ENCODE data around the gene FAM200C.
A peak's percentile ranks its signal among the peaks of the same experiment; 100 is the strongest.
"Not testable (repeated sequence)": the region's sequence is repeated elsewhere in the genome, so short reads cannot be mapped to it uniquely, and the experiment has no call there.

The FAM200C gene

DNA sequence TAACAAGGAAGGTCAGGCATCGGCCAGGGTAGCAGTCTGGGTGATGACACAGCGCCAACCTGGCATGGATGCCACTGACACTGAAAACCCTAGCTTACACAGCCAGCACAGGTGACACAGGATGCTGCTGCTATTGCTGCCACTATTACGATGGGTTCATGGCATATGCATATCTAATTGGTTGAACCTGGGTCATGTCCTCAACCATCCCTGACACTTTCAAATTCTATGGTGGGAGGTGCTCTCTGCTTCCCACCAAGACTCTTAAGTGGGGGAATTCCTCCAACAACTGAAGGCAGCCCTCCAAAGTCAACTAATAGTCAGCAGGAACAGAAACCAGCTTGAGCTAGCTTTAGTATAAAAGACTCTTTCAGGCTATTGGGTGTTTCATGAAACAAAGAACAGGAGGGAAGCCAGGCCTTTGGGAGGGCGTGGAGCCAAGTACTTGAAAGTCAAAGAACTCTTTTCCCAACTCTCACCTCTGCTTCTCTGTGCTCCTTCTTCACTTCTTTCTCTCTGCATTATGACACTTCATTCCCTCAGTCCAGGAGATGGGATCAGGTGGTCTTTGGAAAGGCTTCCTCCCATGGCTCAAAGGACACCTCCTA lies 43.1 kb upstream of the FAM200C start:
- TF ChIP-seq, protein P1, sequence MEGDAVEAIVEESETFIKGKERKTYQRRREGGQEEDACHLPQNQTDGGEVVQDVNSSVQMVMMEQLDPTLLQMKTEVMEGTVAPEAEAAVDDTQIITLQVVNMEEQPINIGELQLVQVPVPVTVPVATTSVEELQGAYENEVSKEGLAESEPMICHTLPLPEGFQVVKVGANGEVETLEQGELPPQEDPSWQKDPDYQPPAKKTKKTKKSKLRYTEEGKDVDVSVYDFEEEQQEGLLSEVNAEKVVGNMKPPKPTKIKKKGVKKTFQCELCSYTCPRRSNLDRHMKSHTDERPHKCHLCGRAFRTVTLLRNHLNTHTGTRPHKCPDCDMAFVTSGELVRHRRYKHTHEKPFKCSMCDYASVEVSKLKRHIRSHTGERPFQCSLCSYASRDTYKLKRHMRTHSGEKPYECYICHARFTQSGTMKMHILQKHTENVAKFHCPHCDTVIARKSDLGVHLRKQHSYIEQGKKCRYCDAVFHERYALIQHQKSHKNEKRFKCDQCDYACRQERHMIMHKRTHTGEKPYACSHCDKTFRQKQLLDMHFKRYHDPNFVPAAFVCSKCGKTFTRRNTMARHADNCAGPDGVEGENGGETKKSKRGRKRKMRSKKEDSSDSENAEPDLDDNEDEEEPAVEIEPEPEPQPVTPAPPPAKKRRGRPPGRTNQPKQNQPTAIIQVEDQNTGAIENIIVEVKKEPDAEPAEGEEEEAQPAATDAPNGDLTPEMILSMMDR (IDR thresholded peaks at IDR 0.05; ENCODE audit: low read length, missing control alignments): no peak
- no peak overlapping the region for H3K4me3 ChIP-seq (replicated peaks; ENCODE audit: low read depth, low read length)
- DNase-seq (ENCODE audit: low read depth): peak; percentile 26

DNA sequence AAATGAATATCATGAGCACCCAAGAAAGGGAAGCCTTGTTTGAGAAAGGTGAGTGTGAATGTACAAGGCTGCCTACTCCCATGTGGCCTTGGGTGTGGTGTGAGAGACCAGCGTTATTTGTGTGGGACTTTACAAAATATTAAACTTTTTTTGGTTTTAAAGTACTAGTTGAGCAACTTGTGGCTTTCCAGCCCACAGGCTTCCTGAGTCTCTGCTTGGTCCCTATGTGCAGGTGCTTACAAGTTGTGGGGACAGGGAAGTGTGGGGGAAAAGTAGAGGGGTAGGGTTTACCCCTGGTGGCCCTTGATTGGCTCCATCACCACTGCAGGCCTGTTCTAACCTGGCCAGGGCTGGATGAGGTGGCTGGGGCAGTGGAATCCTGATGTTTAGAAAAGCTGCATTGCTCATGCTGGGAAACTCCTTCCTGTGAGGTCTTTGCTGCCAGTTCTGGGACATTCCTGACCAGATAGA lies 41.5 kb upstream of the FAM200C start:
- no peak for DNase-seq (ENCODE audit: low read depth)
- H3K4me3 ChIP-seq (replicated peaks; ENCODE audit: low read depth, low read length): no peak overlapping the region
- TF ChIP-seq, protein P1 (IDR thresholded peaks at IDR 0.05; ENCODE audit: low read length, missing control alignments): no peak

DNA sequence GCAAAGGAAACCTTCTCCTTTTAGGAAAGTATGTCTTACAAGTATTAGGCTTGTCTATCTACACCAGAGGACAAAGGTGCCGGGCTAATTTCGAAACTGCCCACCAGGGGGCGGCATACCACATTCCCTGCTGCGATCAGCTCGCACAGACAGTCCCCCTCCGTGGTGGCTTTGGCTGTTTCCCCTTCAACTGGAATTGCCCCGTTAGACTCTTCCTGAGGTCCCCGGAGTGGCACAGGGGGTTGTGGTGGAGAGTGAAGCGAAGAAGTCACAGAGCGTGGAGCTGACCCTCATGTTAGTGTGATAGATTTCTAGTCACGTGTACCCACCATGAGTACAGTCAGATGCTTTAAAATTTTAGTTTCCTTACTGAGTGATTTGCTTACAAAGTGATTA lies 39.3 kb upstream of the FAM200C start:
- DNase-seq (ENCODE audit: low read depth): peak; percentile 82
- TF ChIP-seq, protein P1 (IDR thresholded peaks at IDR 0.05; ENCODE audit: low read length, missing control alignments): peak; percentile 91
- H3K4me3 ChIP-seq (replicated peaks; ENCODE audit: low read depth, low read length): peak overlapping the region; percentile 51

DNA sequence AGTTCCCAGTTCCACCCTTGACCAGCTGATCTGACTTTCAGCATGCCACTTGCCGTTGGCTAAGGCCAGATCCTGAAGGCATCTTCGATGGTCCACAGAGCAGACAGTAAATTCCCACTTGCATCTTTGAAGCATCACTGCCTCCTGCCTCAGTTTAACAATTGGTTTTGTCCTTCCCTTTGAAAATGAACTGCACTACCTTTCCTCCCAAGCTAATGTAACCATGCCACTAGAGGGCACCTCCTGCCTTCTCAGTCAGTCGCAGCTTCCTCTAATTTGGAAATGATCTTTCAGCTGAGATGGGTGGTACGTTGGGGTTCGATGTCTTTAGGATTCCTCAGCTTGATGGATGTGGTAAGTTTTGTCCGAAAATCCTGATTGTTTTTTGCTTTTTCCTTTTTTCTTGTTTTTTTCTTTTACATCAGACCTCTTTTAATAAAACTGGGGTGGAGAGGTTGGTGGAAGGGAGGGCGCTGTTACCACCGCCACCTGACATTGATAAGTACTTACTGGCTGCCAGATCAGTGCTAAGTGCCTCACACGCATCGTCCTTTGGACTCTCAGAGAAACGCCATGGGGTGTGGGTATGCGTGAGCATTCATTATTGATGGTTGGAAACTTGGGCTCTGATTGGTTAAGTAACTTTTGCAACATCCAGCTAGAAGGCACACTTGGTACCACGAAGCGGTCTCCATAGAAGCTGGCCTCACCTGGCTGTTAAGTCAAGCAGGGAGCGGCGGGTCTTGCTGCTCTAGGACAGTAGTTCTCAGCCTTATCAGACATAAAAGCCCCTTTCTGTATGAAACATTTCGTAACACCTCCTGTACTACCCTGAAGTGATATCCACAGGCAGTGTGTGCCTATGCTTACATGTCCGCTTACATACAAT lies 38.7 kb upstream of the FAM200C start:
- H3K4me3 ChIP-seq (replicated peaks; ENCODE audit: low read depth, low read length): peak overlapping the region; percentile 51
- TF ChIP-seq, protein P1 (IDR thresholded peaks at IDR 0.05; ENCODE audit: low read length, missing control alignments): peak; percentile 98
- peak; percentile 80 for DNase-seq (ENCODE audit: low read depth)

DNA sequence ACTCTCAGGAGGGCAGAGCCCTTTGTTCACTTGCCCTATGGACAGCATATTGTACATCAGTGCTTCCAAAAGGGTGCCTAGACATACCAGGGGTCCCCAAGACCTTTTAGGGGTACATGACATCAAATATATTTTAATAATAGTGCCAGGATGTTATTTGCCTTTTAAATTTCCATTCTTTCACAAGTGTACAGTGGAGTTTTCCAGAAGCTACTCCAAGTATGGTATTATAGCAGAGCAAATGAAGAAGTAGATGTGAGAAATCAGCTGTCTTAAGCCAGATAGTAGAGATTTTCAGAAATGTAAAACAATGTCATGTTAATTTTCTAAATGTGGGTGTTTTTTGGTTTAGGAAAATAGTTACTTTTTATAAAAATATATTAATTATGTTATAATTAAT lies 37.4 kb upstream of the FAM200C start:
- TF ChIP-seq, protein P1 (IDR thresholded peaks at IDR 0.05; ENCODE audit: low read length, missing control alignments): no peak
- H3K4me3 ChIP-seq (replicated peaks; ENCODE audit: low read depth, low read length): no peak overlapping the region
- no peak for DNase-seq (ENCODE audit: low read depth)

DNA sequence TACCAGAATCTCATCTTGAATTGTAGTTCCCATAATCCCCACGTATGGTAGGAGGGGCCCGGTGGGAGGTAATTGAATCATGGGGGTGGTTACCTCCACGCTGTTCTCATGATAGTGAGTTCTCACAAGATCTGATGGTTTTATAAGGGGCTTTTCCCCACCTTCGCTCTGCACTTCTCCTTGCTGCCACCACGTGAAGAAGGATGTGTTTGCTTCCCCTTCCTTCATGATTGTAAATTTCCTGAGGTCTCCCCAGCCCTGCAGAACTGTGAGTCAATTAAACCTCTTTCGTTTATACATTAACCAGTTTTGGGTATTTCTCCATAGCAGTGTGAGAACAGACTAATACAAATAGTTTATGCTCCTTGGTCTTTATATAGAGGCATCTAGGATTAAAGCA lies 36.8 kb upstream of the FAM200C start:
- DNase-seq (ENCODE audit: low read depth); H3K4me3 ChIP-seq (replicated peaks; ENCODE audit: low read depth, low read length): not testable (repeated sequence)

DNA sequence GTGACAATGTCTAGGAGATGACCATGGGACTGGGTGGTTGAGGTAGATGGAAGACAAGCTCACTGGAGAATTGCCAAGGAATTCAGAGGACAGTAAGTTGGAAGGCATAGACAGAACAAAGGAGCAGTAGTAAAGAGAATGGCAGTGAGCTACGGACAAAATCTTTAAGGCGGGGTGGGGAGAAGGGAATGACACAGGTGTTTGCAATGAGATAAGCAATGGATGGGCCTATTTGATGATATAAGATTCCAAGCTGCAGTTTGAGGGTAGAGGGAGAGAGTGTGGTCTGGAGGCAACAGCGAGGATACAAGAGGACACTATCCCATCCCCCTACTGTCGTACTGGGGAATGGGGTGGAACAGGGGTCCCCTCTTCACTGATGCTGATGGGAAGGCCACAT lies 36.2 kb upstream of the FAM200C start:
- no peak overlapping the region for H3K4me3 ChIP-seq (replicated peaks; ENCODE audit: low read depth, low read length)
- no peak for DNase-seq (ENCODE audit: low read depth)
- TF ChIP-seq, protein P1 (IDR thresholded peaks at IDR 0.05; ENCODE audit: low read length, missing control alignments): no peak
